Stomach (tissue), 9 donors: ENCODE data around the gene SLC5A8. TPM values are rescaled to one million over a fixed set of nuclear protein-coding genes. Genes with fewer than 3 reads are reported as not detected.

Experiments used
- DNase-seq, 2 donors: peaks; one replicate each; pipeline versions ENCODE4 v3.0.0 to v3.0.0-alpha.2; 2013 to 2019
- H3K27ac ChIP-seq, 5 donors: fragments of 200-600 bp in 4 of 5; sonication (generic) in 4 of 5; one replicate each; pipeline ENCODE4 v1.5.1; 2013 to 2019; ENCODE audit warnings: mild to moderate bottlenecking in 1 of 5, moderate library complexity in 1 of 5
- H3K27me3 ChIP-seq, 3 donors: fragments of 200-600 bp; sonication (generic); one replicate each; pipeline ENCODE4 v1.5.1; 2017 to 2019; ENCODE audit warnings: mixed run types in 1 of 3
- H3K36me3 ChIP-seq, 4 donors: fragments of 200-600 bp; sonication (generic); 1 replicate in 3 of 4; 2 replicates in 1 of 4; pipeline ENCODE4 v1.5.1; 2016 to 2019
- H3K4me1 ChIP-seq, 4 donors: fragments of 200-600 bp; sonication (generic); one replicate each; pipeline ENCODE4 v1.5.1; 2016 to 2019
- H3K4me3 ChIP-seq, 4 donors: fragments of 200-600 bp; sonication (generic) in 3 of 4; one replicate each; pipeline ENCODE4 v1.5.1; 2016 to 2019; ENCODE audit warnings: mild to moderate bottlenecking in 1 of 4
- H3K9me3 ChIP-seq, 4 donors: fragments of 200-600 bp; sonication (generic); one replicate each; pipeline ENCODE4 v1.5.1; 2016 to 2019
- CTCF ChIP-seq, 7 experiments: fragments of 450-650 bp in 4 of 7; fragments of 200-600 bp in 3 of 7; sonication (generic) in 3 of 7; IDR thresholded peaks; one replicate each; pipeline ENCODE4 v1.5.1; 2016 to 2019; ENCODE audit warnings: antibody characterized with exemption in 7 of 7, control low read depth in 2 of 7, mild to moderate bottlenecking in 1 of 7
- EP300 ChIP-seq: sonication (generic); formaldehyde crosslinking; IDR thresholded peaks from one replicate; pipeline ENCODE4 v1.6.1; 2017; ENCODE audit warnings: antibody characterized with exemption
- POLR2A ChIP-seq, 4 donors: fragments of 450-650 bp; IDR thresholded peaks; one replicate each; pipeline ENCODE4 v1.6.1; 2016; ENCODE audit warnings: antibody characterized with exemption in 4 of 4, control low read depth in 2 of 4, mild to moderate bottlenecking in 1 of 4, moderate library complexity in 1 of 4
- POLR2AphosphoS5 ChIP-seq, 3 donors: sonication (generic); formaldehyde crosslinking; IDR thresholded peaks; one replicate each; pipeline ENCODE4 v1.6.1; 2016; ENCODE audit warnings: antibody characterized with exemption in 3 of 3
- WGBS, 5 donors: extraction: QIAGEN DNeasy Blood & Tissue Kit in 3 of 5; methylation state at CpG; one replicate each; pipeline versions ENCODE4 v1.1.5 to v1.1.7; 2013 to 2018; 5-methylcytosine and 5-hydroxymethylcytosine counted together
- intact Hi-C: fragments of 100-400 bp; cut with DNase I; formaldehyde crosslinking; loops from one replicate; pipeline ENCODE4 v1.15.1; 2023; ENCODE audit warnings: low total_unique reads
- polyA plus RNA-seq, 3 donors: library from polyadenylated mRNA; stranded (reverse); fragments of 200-250 nt; gene quantifications; one replicate each; pipeline ENCODE4 v1.2.3, GENCODE V29; 2013
- total RNA-seq, 5 donors: library from RNA; depleted of rRNA; stranded (reverse); fragments of >200 nt; gene quantifications; one replicate each; pipeline versions ENCODE4 v1.1.0 to v1.2.3, GENCODE V29; 2014 to 2016
- donor health status: healthy with polysubstance abuse.
- donor health status: Bipolar disorder and iron deficiency.
- donor health status: healthy.

Gene SLC5A8
- total and polyA plus RNA-seq, 8 donors = 0.03 to 0.29 (median 0.18) TPM; not detected in 5

DNA sequence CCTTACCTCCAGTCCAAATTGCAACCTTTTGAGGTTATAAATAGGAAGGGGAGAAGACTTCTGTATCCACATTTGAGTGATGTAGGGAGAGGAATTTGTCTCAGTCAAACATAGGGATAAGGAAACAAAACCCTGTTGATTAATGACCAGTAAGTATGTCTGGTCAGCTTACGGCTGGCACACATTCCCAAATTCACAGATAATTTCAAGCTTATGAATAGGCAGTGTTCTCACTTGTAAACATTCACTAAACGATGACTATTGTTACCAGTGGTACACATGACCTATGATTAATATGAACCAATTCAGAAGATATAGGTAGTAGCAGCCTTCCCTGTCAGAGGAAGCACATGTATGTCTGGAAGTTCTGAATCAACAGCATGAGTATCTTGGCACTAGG is 33.0 kb upstream of the SLC5A8 start:
- no peaks in the 10 kb centered on the region for H3K36me3 ChIP-seq
- intact Hi-C loops = no loop called here
- no peaks in the 10 kb centered on the region for H3K4me1 ChIP-seq
- DNase-seq = no peak
- WGBS, 5 donors = 17 to 38% (median 24%) methylated on average over 2 of the region's 2 CpGs
- TF ChIP-seq EP300 (no peak), CTCF (IDR thresholded peaks at IDR 0.05) (no peak)
- no peak overlapping the region for H3K27ac ChIP-seq
- H3K9me3 ChIP-seq = peaks cover 0 to 13% (median 3%) of the 10 kb centered on the region in 4 donors
- H3K4me3 ChIP-seq = no peak overlapping the region
- H3K27me3 ChIP-seq = no peaks in the 10 kb centered on the region

DNA sequence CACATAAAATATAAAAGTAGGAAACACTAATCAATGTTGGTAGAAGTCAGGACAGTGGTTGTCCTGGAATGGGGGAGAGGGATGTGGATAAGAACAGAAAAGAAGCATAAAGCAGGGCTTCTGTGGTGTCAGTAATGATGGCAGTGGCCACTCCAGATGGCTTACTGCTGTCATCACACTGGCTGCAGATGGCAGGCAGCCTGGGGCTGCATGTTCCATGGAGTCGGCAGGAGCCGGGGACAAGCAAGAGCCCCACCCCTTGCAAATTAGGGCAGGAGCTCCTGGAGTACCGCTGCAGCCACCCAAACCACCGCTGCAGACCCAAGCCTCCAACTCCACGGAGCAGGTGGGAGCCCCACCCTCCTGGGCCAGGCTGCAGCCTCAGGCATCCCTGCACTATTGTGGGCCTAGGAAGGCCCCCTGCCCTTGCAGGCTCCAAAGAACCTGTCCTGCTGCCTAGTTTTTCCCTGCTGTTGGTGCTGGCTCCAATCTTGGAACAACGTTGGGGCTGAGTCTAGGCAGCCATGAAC is 28.8 kb upstream of the SLC5A8 start:
- WGBS, 5 donors = 71 to 96% (median 75%) methylated on average over 4 to 6 of the region's 6 CpGs
- no peak for TF ChIP-seq POLR2A (IDR thresholded peaks at IDR 0.05)
- no peak for TF ChIP-seq EP300
- TF ChIP-seq POLR2AphosphoS5 (IDR thresholded peaks at IDR 0.05) = no peak
- TF ChIP-seq CTCF (IDR thresholded peaks at IDR 0.05) = no peak
- H3K27me3 ChIP-seq = no peaks in the 10 kb centered on the region
- H3K36me3 ChIP-seq = no peaks in the 10 kb centered on the region
- H3K4me3 ChIP-seq = no peak overlapping the region
- no peak for DNase-seq
- intact Hi-C loops = no loop called here
- peaks cover 0 to 13% (median 3%) of the 10 kb centered on the region in 4 donors for H3K9me3 ChIP-seq
- no peaks in the 10 kb centered on the region for H3K4me1 ChIP-seq
- H3K27ac ChIP-seq = no peak overlapping the region

GRCh38 chr12:101238306-101238705 is 28.3 kb upstream of the SLC5A8 start:
- no peaks in the 10 kb centered on the region for H3K4me1 ChIP-seq
- intact Hi-C loops = no loop called here

DNA sequence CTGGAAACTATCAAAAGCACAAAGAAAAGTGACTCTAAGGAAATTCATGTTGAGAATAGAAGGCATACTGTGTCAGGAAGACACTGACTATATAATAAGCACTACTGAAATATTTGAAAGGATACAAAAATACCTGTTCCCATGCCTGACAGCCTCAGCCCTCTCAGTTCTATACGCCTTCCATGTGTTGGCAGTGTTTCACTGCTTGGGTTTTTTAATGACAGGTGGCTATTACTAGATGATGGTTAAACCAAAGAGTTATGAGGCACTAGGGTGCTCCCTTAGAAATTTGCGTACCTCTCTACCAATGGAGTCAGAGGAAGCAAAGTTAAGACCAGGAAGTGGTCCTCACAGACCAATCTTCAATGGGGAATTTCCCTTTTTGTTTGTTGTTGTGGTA is 25.6 kb upstream of the SLC5A8 start:
- WGBS, 5 donors = 77 to 87% (median 84%) methylated on average over 2 of the region's 2 CpGs
- H3K36me3 ChIP-seq = no peaks in the 10 kb centered on the region
- H3K4me3 ChIP-seq = no peak overlapping the region
- no peaks in the 10 kb centered on the region for H3K4me1 ChIP-seq
- intact Hi-C loops = no loop called here
- H3K27me3 ChIP-seq = no peaks in the 10 kb centered on the region
- no peak overlapping the region for H3K27ac ChIP-seq
- no peak for TF ChIP-seq CTCF (IDR thresholded peaks at IDR 0.05)
- DNase-seq = no peak
- H3K9me3 ChIP-seq = peaks cover 0 to 6% (median 0%) of the 10 kb centered on the region in 4 donors

More at GRCh38 chr12:101238306-101238705, 28.3 kb upstream of the SLC5A8 start:
- H3K36me3 ChIP-seq = no peaks in the 10 kb centered on the region
- no peaks in the 10 kb centered on the region for H3K27me3 ChIP-seq
- H3K27ac ChIP-seq = no peak overlapping the region
- no peak for DNase-seq
- 83 to 92% (median 87%) methylated on average over 4 of the region's 4 CpGs for WGBS, 5 donors
- peaks cover 0 to 13% (median 3%) of the 10 kb centered on the region in 4 donors for H3K9me3 ChIP-seq
- H3K4me3 ChIP-seq = no peak overlapping the region
- TF ChIP-seq POLR2AphosphoS5 (IDR thresholded peaks at IDR 0.05) (no peak), CTCF (IDR thresholded peaks at IDR 0.05) (no peak), EP300 (no peak), POLR2A (IDR thresholded peaks at IDR 0.05) (no peak)
